ENCODE results near the gene NDUFC1. TPM values are rescaled to one million over a fixed set of nuclear protein-coding genes. Genes with fewer than 3 reads are reported as not detected.

The NDUFC1 gene
- total RNA-seq (ENCODE audit: unreplicated experiment): 44.8 TPM
- long read RNA-seq, transcript NDUFC1-210 (5 exons, 725 nt): major isoform, 6 of 60 reads
- long read RNA-seq, partial matches to known transcripts: 47 of 60 reads
- long read RNA-seq, other reads (novel, unspliced or antisense): 5 of 60 reads

GRCh38 chr4:139301821-139302611, at the start of gene NDUFC1:
NDUFC1 (minus strand) TSS chr4:139302477; CDS start chr4:139295798, 6,679 bp downstream.
- Mint-ChIP-seq H3K4me3 (ENCODE audit: unreplicated experiment) (peak within 1 kb of the TSS; percentile 99), H3K4me1 (ENCODE audit: unreplicated experiment) (peaks cover 13% of the 10 kb centered on the region), H3K27me3 (ENCODE audit: unreplicated experiment) (peaks cover 13% of the 10 kb centered on the region), H3K36me3 (ENCODE audit: low read depth, unreplicated experiment) (peaks cover 7% of the 10 kb centered on the region), H3K9me3 (ENCODE audit: unreplicated experiment) (no peaks in the 10 kb centered on the region), H3K27ac (ENCODE audit: unreplicated experiment) (peak within 1 kb of the TSS; percentile 97)
- peak; percentile 46 for DNase-seq (ENCODE audit: low spot score)
- TF ChIP-seq CTCF (IDR thresholded peaks at IDR 0.05; ENCODE audit: unreplicated experiment): no peak

- Mint-ChIP-seq H3K27ac (ENCODE audit: unreplicated experiment) (no peak overlapping the region), H3K4me1 (ENCODE audit: unreplicated experiment) (no peaks in the 10 kb centered on the region), H3K27me3 (ENCODE audit: unreplicated experiment) (no peaks in the 10 kb centered on the region)
Measured at GRCh38 chr4:139337612-139338011, 35.3 kb upstream of the NDUFC1 start.

GRCh38 chr4:139333046-139333445, 30.8 kb upstream of the NDUFC1 start:
- Mint-ChIP-seq H3K4me3 (ENCODE audit: unreplicated experiment) (no peak overlapping the region), H3K9me3 (ENCODE audit: unreplicated experiment) (no peaks in the 10 kb centered on the region), H3K36me3 (ENCODE audit: low read depth, unreplicated experiment) (peaks cover 5% of the 10 kb centered on the region), H3K27me3 (ENCODE audit: unreplicated experiment) (peaks cover 2% of the 10 kb centered on the region), H3K27ac (ENCODE audit: unreplicated experiment) (no peak overlapping the region), H3K4me1 (ENCODE audit: unreplicated experiment) (peaks cover 4% of the 10 kb centered on the region)
- TF ChIP-seq CTCF (IDR thresholded peaks at IDR 0.05; ENCODE audit: unreplicated experiment): no peak
- no peak for DNase-seq (ENCODE audit: low spot score)

More at GRCh38 chr4:139337612-139338011, 35.3 kb upstream of the NDUFC1 start:
- DNase-seq (ENCODE audit: low spot score): no peak
- Mint-ChIP-seq H3K36me3 (ENCODE audit: low read depth, unreplicated experiment) (peaks cover 8% of the 10 kb centered on the region), H3K4me3 (ENCODE audit: unreplicated experiment) (no peak overlapping the region), H3K9me3 (ENCODE audit: unreplicated experiment) (no peaks in the 10 kb centered on the region)
- TF ChIP-seq CTCF (IDR thresholded peaks at IDR 0.05; ENCODE audit: unreplicated experiment): no peak

- H3K27me3 Mint-ChIP-seq (ENCODE audit: unreplicated experiment): peaks cover 2% of the 10 kb centered on the region
- H3K4me3 Mint-ChIP-seq (ENCODE audit: unreplicated experiment): no peak overlapping the region
- no peaks in the 10 kb centered on the region for H3K9me3 Mint-ChIP-seq (ENCODE audit: unreplicated experiment)
- peaks cover 4% of the 10 kb centered on the region for H3K4me1 Mint-ChIP-seq (ENCODE audit: unreplicated experiment)
- DNase-seq (ENCODE audit: low spot score): no peak
- TF ChIP-seq CTCF (IDR thresholded peaks at IDR 0.05; ENCODE audit: unreplicated experiment): no peak
- H3K27ac Mint-ChIP-seq (ENCODE audit: unreplicated experiment): no peak overlapping the region
- peaks cover 5% of the 10 kb centered on the region for H3K36me3 Mint-ChIP-seq (ENCODE audit: low read depth, unreplicated experiment)
Measured at GRCh38 chr4:139331185-139331584, 28.9 kb upstream of the NDUFC1 start.

- no peak overlapping the region for H3K4me3 Mint-ChIP-seq (ENCODE audit: unreplicated experiment)
- H3K9me3 Mint-ChIP-seq (ENCODE audit: unreplicated experiment): no peaks in the 10 kb centered on the region
- DNase-seq (ENCODE audit: low spot score): no peak
- H3K27me3 Mint-ChIP-seq (ENCODE audit: unreplicated experiment): peaks cover 2% of the 10 kb centered on the region
- peaks cover 5% of the 10 kb centered on the region for H3K36me3 Mint-ChIP-seq (ENCODE audit: low read depth, unreplicated experiment)
- no peak overlapping the region for H3K27ac Mint-ChIP-seq (ENCODE audit: unreplicated experiment)
- no peak for TF ChIP-seq CTCF (IDR thresholded peaks at IDR 0.05; ENCODE audit: unreplicated experiment)
- peaks cover 4% of the 10 kb centered on the region for H3K4me1 Mint-ChIP-seq (ENCODE audit: unreplicated experiment)
Measured at GRCh38 chr4:139330283-139330682, 28.0 kb upstream of the NDUFC1 start.

Measured in endothelial cell (in vitro differentiated cells).